HG03469 (cell line): Measurements from ENCODE around the gene SNRPD2.
"Not testable (repeated sequence)": the region's sequence is repeated elsewhere in the genome, so short reads cannot be mapped to it uniquely, and the experiment has no call there.

Experiments
- ATAC-seq: cut with Tn5 transposase; IDR thresholded peaks from one replicate; pipeline ENCODE4 v1.9.1; 2021; ENCODE audit warnings: mild to moderate bottlenecking, moderate library complexity, moderate number of reproducible peaks; ENCODE audit not compliant: unreplicated experiment

SNRPD2 gene

DNA sequence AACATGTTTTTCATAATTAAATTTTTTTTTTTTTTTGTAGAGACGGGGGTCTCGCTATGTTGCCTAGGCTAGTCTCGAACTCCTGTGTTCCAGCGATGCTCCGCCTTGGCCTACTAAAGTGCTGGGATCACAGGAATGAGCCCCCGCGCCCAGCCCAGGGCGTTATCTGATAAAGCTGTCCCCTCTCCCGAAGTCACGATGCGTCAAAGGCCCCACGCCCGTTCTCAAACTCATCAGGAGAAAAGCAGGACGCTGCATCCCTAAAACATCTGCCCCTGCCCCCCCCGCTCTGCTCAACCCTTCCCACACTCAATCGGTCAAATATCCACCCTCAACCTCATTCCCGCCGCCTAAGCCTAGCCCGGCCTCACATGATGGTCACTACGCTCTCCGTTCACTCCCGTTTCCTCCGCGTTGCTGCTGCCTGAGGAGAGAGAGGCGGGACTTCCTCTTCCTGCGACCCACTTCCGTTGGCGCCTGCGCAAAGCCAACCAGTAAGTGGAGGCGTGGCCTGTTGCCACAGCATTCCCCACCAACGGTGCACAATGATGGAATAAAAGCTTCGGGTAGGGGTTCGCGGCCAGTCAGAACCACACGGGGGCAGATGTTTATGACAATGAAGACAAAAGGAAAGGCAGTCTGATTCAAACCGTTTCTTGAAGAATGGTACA, at the start of gene SNRPD2:
Gene SNRPD2 (minus strand): TSS at position 438 of the 671 bp plus-strand sequence. CDS start 65 bp downstream, at position 373.
- ATAC-seq = peak; percentile 33

DNA sequence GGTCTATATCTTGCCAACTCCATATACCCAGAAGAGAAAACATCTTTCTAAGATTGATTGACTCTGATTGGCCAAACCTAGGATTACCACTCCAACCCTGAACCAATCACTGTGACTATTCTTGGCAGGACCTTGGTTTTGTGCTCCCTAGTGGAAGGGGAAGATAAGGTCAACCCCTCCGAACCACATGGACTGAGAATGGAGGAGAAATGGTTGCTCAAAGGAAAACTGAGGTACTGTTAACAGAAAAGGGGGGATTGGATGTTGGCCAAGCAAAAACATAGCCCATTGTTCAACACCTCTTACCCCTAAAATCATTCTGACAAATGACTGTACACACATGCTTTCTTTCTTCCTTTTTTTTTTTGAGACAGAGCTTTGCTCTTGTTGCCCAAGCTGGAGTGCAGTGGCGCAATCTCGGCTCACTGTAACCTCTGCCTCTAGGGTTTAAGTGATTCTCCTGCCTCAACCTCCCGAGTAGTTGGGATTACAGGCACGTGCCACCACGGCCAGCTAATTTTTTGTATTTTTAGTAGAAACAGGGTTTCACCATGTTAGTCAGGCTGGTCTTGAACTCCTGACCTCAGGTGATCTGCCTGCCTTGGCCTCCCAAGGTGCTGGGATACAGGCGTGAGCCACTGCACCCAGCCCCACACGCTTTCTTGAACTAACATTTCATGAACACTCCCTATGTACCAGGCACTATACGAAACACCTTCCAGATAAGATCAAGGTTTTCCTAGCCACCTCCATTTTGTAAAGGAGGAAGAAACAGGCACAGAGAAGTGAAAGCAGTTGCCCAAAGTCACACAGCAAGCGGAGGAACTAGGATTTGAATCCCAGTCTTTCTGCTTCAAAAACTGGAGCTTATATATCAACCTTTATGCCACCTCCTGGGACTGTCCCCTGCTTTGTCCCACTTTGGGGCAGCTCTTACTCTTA, 48.0 kb upstream of the SNRPD2 start:
- no peak for ATAC-seq

DNA sequence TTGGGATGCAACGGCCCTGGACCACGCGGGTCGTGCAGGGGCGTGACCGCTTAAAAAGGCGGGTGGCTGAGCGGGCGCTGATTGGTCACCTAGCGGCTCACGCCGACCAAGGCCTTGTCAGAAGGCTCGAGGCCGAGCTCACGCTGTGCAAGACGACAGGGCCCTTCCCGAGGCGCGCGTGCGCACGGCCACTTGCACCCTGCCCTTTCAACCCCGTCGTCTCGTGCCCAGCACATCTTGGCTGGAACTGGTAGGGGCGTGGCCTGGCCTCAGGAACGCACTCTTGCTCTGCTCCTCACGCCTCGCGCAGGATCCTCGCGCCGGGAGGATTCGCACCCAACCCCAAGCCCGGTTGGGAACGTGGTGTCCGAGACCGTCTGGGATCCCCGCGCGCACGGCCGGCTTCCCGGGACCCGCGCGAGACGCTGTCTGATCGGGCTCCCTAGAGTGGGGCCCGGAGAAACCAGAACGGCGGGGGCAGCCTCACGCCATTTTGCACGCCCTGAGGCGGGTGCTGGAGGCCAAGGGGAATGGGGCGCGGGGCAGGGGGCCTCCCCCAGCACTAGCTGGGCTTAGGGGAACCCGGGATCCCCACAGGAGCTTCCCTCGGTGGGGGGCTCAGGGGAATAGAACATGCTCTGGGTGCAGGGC, 41.5 kb upstream of the SNRPD2 start, which contains the start of gene MEIOSIN:
Gene MEIOSIN (plus strand): TSS at position 280 of the 651 bp plus-strand sequence. CDS start 1,938 bp downstream, outside the sequence.
- no peak for ATAC-seq

DNA sequence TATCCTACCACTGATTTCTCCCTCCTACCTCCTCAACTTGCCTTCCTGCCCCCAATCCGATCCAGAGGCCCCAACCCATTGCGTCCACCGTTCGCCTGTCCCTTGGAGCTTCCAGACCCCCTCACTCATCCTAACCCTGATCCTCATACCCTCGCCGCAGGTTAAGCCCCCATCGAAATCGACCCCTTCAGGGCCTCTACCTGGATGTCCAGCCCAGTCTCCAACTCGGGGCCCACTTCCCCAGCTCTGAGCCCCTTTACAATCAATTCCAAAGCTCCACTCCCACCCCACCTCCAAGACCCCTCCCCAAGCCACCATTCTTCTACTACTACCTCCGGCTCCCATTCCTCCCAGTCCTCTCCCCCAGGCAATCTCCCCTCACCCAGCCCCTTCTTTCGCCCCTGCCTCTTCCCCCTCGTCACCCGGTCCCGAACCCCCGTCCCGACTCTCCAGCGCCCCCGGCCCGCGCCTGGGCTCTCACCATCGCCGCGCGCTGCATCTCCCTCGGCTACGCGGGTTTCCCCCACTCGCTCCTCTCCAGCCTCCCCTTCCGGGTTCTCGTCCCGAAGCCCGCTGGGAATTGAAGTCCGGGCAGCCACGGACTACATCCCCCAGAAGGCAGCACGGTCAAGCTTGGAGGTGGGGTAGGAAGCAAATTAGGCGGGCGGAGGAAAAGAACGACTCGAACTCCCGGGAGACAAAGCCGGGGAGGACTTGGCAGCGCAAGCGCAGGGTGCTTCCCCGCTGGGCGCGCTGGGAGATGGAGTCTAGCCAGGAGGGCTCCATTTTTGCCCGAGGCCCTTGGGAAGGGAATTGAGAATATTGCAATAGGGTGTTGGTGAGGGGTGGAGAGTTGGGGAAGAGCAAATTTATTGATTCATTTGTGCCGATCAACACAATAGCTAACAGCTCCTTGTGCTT, 38.9 kb upstream of the SNRPD2 start, which contains the start of gene FBXO46:
Gene FBXO46 (minus strand): TSS at position 529 of the 921 bp plus-strand sequence. CDS start 17,401 bp downstream, outside the sequence.
- peak; percentile 69 for ATAC-seq

DNA sequence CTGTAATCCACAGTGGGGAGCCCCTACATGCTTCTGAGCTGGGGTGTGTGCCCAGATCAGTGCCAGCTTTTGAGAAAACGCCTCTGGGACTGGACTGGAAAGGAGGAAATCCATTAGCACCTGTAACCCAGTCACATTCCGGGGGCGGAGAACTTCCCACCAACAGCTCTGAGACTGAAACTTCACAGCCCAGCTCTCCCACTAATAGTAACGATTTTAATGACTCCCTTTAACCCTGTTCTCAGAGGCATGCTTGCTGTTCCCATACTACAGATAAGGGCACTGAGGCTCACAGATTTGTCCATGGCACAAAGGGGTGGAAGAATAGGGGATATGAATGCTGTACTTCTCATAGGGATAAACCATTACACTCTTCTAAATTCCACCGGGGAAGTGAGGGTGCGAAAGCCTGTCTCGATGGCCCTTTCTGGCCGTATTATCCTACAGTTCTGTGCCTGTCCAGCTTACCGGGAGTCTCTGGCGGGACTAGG, 38.1 kb upstream of the SNRPD2 start:
- ATAC-seq = no peak

DNA sequence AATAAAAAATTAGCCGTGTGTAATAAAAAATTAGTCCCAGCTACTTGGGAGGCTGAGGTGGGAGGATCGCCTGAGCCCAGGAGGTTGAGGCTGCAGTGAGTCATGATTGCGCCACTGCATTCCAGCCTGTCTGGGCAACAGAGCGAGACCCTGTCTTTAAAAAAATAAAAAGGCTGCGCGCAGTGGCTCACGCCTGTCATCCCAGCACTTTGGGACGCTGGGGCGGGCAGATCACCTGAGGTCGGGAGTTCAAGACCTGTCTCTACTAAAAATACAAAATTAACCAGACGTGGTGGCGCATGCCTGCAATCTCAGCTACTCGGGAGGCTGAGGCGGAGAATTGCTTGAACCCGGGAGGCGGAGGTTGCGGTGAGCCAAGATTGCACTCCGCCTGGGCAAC, 36.9 kb upstream of the SNRPD2 start:
- not testable (repeated sequence) for ATAC-seq

DNA sequence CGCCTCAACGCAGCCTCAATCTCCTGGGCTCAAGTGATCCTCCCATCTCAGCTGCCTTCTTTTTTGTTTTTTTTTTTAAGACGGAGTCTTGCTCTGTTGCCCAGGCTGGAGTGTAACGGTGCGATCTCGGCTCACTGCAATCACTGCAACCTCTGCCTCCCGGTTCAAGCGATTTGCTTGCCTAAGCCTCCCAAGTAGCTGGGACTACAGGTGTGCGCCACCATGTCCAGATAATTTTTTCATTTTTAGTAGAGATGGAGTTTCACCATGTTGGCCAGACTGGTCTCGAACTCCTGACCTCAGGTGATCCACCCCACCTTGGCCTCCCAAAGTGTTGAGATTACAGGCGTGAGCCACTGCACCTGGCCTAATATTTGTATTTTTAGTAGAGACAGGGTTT, 28.3 kb upstream of the SNRPD2 start:
- not testable (repeated sequence) for ATAC-seq

DNA sequence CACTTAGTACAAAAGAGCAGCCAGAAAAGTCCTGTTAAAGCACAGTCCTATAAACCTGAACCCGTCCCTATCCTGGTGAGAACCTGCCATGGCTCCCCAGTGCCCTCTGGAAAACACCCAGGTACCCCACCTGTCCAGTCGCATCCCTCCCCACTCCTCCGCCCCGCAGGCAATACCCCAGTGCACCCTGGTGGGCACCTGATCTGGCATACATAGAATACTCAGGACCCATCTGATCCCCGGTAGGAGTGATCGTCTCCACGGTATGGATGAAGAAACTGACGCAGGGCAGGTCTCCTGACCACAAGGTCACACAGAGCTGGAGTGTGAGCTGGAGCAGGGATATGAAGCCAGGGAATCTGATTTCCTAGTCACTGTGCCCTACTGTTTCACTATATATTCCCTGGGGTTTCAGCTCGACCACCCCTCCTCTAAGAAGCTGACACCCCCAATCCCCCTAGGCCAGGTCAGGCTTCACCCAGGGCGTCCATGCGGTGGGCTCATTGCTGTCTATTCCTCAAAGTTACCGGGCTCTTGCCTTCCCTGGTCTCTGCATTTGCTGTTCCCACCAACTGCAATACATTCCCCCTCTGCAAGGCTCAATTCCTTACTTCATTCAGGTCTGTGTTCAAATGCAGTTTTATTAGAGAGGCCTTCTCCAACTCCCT, 26.4 kb upstream of the SNRPD2 start:
- no peak for ATAC-seq

DNA sequence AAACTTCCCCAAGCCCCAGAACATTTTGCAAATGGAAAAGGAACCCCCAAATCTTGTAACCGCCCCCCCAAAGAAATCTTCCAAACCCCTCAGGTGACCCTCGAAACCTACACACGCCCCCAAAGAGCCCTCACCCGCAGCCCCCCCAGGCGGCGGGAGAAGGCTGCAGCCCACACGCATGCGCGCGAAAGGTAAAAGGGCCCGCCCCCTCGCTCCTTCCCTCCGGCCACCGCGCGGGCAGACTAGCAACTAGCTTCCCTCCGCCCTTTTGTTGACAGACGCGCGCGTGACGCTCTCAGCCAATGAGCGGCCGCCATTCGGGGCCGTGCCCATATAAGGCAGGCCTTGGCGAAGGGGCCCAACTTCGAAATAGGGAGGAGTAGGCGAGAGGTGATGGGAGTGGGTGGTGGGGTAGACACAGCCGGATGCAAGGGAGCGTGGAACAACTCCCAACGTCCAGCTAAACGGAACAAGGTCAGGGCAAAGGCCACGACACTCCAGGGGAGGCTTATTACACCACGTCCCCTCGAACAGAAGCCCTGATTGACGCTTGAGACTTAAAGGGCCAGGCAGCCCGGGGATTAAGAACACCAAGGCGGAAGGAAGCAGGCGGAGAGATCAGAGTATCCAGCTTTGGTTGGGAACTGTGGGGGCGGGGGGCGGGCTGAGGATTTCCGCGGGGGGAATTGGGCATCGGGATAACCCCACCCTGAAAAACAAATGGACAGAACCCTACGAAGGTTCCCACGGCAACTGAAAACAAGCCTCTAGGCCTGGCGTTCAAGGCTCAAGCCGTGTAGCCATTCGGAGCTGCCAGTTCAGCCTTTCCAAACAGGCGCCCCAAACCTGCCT, 25.6 kb upstream of the SNRPD2 start:
- peak; percentile 78 for ATAC-seq

DNA sequence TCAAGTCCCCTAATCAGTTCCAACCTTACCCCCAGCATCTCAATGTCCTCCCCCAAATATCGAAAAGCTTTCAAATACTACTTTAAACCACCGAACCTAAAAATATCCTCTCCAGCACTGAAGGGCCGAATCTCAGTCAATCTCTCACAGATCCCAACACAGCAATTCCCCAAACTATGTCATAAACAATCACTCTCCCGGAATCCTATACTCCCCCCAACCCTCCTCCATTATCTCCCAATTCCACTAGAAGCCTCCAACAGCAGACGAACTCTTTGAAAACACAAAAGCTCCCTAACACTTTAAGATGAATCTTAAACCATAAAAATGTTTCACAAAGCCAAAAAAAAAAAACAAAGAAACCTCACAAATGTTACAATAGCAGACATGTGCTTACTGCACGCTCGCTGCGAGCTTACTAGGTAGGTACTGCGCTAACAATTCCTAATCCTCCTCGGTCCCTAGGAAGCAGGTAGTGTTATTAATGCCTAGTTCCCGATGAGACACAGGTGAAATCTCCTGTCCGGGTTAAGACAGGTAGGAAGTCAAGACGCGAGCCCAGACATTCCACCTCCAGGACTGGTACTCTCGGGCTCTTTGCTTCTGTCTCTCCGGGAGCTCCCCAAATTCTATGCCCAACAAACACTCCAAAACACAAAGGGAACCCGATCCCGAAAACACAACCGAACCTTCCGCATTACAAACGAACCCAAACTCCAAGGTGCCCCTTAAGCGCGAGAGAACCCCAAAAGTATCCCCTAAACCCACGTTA, 24.8 kb upstream of the SNRPD2 start:
- no peak for ATAC-seq

DNA sequence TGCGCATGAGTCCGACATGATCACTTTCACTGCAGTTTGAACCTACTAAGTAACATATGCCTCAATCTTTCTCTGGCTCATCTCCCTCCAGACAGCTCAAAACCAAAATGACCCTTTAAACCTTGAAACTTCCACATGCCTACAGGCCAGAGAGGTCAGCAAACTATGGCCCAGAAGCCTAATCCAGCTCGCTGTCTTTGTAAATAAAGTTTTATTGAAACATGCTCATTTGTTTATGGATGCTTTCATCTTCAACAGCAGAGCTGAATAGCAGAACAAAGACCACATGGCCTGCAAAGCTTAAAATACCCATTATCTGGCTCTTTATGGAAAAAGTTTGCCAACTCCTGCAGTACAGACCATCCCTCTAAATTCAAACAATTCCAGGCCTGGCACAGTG, 23.4 kb upstream of the SNRPD2 start:
- ATAC-seq = no peak

DNA sequence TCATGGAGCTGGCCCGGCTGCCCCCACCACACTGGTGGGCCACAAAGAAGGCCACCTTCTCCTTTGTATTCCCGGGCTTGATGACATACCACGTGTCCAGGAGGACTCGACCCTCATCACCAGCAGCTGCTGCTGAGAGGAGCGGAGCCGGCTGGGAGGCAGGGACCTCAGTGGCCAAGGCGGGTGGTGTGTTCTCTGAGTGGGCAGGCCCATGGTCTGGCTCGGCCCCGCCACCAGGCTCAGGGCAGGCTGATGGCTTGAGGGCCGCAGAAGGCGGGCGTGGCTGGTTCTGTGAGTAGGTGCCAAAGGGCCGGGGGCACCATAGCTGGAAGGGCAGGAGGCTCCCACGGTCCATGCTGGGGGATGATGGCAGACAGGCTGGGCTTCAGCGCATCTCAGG, 21.4 kb upstream of the SNRPD2 start:
- no peak for ATAC-seq

DNA sequence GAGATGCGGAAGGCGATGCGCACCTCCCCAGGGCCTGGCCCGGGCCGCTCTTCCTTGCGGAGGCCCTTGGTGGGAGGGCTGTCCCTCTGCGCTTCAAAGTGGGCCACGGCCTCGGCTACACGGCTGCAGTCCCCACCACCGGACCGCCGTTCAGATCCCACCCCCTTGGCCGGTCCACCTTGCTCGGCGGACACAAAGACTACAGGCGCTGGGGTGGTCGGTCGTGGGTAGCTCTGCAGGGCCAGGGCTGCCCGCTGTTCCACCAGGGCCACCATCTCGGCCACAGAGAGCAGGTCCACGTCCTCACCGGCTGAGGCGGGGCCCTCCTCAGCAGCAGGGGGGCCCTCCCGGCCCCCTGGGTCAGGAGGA, 20.9 kb upstream of the SNRPD2 start:
- no peak for ATAC-seq

DNA sequence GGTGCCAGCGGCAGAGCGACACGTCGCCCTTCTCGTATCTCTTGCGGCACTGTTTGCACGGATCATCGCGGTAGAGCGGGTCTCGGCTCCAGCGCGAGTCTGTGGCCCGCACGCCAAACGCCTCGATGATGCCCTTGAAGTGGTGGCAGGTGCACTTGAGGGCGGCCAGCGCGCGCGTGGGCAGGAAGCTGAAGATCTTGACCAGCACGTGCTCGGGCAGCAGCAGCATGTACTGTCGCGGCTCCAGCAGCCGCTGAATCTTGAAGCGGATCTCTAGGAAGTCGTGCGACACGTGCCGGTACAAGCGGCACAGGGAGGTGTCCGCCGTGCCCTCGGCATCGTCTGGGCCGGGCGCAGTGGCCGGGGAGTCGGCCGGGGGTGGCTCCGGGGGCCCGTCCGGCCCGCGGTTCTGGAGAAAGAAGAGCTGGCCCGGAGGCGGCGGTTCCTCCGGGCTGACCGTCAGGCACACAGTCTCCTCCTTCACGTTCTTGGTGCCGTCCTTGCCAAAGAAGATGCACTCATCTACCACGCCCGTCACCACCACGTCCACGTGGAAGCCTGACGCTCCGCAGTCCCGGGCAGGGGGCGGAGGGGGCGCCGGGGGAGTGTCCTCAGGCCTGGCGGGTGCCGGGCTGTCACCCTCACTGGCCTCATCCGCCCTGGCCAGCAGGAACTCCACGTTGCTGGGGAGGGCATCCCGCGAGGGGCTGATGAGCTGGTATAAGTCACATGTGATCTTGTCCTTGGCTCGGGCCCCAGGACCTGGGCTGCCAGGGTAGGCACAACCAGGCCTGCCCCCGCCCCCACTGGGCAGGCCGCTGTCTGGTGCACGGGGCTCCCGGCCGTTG, 20.3 kb upstream of the SNRPD2 start:
- no peak for ATAC-seq

DNA sequence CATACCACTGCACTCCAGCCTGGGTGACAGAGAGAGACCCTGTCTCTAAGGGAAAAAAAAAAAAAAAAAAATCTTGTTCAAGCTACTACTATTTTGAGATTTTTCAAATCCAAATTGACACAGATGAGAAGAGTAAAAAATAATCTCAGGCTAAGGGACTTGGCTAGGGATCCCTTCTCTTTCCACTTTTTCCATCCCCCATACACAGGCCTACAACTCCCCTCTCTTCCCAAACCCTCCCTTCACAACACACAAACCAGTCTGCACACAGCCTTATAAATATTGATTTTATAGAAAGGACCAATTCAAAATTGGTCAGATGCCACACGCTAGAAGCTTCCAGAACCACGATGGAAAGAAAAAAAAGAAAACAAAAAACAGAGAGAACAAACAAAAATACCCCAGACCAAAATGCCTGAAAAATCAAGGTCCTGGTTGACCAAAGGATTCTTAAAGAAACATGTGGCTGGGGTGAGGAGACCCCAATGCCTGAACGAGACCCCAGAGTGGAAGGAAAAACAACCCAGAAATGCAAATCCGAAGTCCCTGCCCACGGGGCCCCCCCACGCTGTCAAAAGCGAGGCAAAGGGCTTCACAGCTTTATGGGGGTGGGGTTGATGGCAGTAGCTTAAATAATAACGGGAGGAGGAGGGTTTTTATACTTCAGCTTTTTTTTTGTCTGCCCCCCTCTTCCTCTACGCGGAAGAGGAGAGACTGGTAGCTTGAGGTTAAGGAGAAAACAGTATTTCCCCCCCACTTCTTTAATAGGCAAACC, 18.8 kb upstream of the SNRPD2 start:
- no peak for ATAC-seq
